Panc1 (cell line): ENCODE measurements around the gene NAA25. TPM values are rescaled to one million over a fixed set of nuclear protein-coding genes. Genes with fewer than 3 reads are reported as not detected.
A peak's percentile ranks its signal among the peaks of the same experiment; 100 is the strongest.
"Not testable (repeated sequence)": the region's sequence is repeated elsewhere in the genome, so short reads cannot be mapped to it uniquely, and the experiment has no call there.

Experiments
- ATAC-seq: fragments of 200-7000 bp; cut with Tn5 transposase; 2 replicates; pipeline ENCODE4 v1.9.1; 2020; ENCODE audit warnings: mild to moderate bottlenecking, moderate library complexity
- BruUV-seq: library from RNA; stranded (reverse); fragments of 400-500 nt; replicated peaks from 2 replicates; lab custom pipeline; 2021; lab: Mats Ljungman, UMichigan
- CTCF ChIA-PET: fragments of 300-600 bp; sonication (Branson Sonifier 250); formaldehyde crosslinking; loops from one replicate; lab custom pipeline; 2022; ENCODE audit warnings: antibody characterized with exemption; lab: Charles Lee
- POLR2A ChIA-PET: fragments of 300-600 bp; sonication (Branson Sonifier 250); formaldehyde crosslinking; loops from one replicate; lab custom pipeline; 2022; ENCODE audit warnings: antibody characterized with exemption; lab: Charles Lee
- DNase-seq: peaks from one replicate; pipeline ENCODE4 v3.0.0-alpha.2; 2010; ENCODE audit warnings: low read depth, low spot score
- H3K27ac ChIP-seq: 2 replicates; pipeline ENCODE4 v1.5.1; 2011; ENCODE audit warnings: mild to moderate bottlenecking, low read length, inconsistent platforms
- H3K27me3 ChIP-seq: fragments of 200-500 bp; sonication (Bioruptor generic); 2 replicates; pipeline ENCODE4 v1.6.0; 2014; ENCODE audit warnings: low read length, inconsistent platforms; ENCODE audit not compliant: control insufficient read depth, insufficient read depth
- H3K36me3 ChIP-seq: fragments of 200-500 bp; sonication (Bioruptor generic); 2 replicates; pipeline ENCODE4 v1.5.1; 2014; ENCODE audit warnings: inconsistent platforms, mild to moderate bottlenecking, low read length, moderate library complexity; ENCODE audit not compliant: control insufficient read depth, insufficient read depth
- H3K4me1 ChIP-seq: 2 replicates; pipeline ENCODE4 v1.5.1; 2011; ENCODE audit warnings: inconsistent platforms, mild to moderate bottlenecking, low read length, moderate library complexity; ENCODE audit not compliant: control insufficient read depth, insufficient read depth
- H3K4me3 ChIP-seq, 2 experiments: 2 replicates each; pipeline ENCODE4 v1.5.1; 2011 to 2012; ENCODE audit warnings: low read depth in 2 of 2, low read length in 2 of 2, mild to moderate bottlenecking in 2 of 2, inconsistent platforms in 1 of 2, moderate library complexity in 1 of 2
- H3K9me3 ChIP-seq: fragments of 200-500 bp; sonication (Bioruptor generic); 2 replicates; pipeline ENCODE4 v1.5.1; 2014; ENCODE audit warnings: low read depth, mild to moderate bottlenecking, inconsistent platforms, low read length, moderate library complexity; ENCODE audit not compliant: control insufficient read depth, insufficient read depth
- CTCF ChIP-seq: fragments of 450-650 bp; IDR thresholded peaks from 2 replicates; pipeline ENCODE4 v1.5.1; 2017; ENCODE audit warnings: mild to moderate bottlenecking
- POLR2AphosphoS5 ChIP-seq: IDR thresholded peaks from 2 replicates; pipeline ENCODE4 v1.6.1; 2012; ENCODE audit warnings: mild to moderate bottlenecking, low read depth, low read length, moderate library complexity
- REST ChIP-seq, 2 experiments: IDR thresholded peaks; 2 replicates each; pipeline ENCODE4 v1.6.1; 2011 to 2012; ENCODE audit warnings: low read depth in 2 of 2, control low read depth in 1 of 2, low read length in 1 of 2, mild to moderate bottlenecking in 1 of 2, moderate library complexity in 1 of 2; ENCODE audit not compliant: insufficient read depth in 1 of 2
- SIN3A ChIP-seq: IDR thresholded peaks from 2 replicates; pipeline ENCODE4 v1.6.1; 2012; ENCODE audit warnings: low read depth, mild to moderate bottlenecking, low read length, moderate library complexity, borderline replicate concordance; ENCODE audit not compliant: insufficient read depth
- TCF7L2 ChIP-seq: IDR thresholded peaks from 2 replicates; pipeline ENCODE4 v1.6.1; 2011; ENCODE audit warnings: mild to moderate bottlenecking, low read depth, low read length, inconsistent platforms
- in situ Hi-C: cut with HindIII; loops from 2 replicates; pipeline ENCODE4 v1.10.0; 2016; ENCODE audit warnings: low sequenced_read_pairs, low pct_unique_long_range_greater_than_20kb
- intact Hi-C: fragments of 100-400 bp; cut with micrococcal nuclease; formaldehyde crosslinking; loops from one replicate; pipeline ENCODE4 v1.10.0; 2022; ENCODE audit not compliant: unreplicated experiment
- total RNA-seq: library from RNA; stranded (reverse); gene quantifications from one replicate; pipeline ENCODE4 v1.2.1, GENCODE V29; 2021; ENCODE audit not compliant: unreplicated experiment

NAA25 gene
- total RNA-seq, 1 experiment from 2014 or later = 32.2 TPM

GRCh38 chr12:112112409-112113133 lies 4.0 kb upstream of the NAA25 start:
- in situ Hi-C loops = no loop called here
- TF ChIP-seq SIN3A = no peak
- no peak for TF ChIP-seq REST (IDR thresholded peaks at IDR 0.05; ENCODE audit: insufficient read depth in 1 of 2, low read depth in 2 of 2, low read length in 1 of 2)
- no peak for TF ChIP-seq POLR2AphosphoS5
- TF ChIP-seq TCF7L2 = no peak
- TF ChIP-seq CTCF = no peak
- no peak for DNase-seq
- no peaks in the 10 kb centered on the region for H3K27me3 ChIP-seq
- ChIA-PET POLR2A (interaction anchor here (1.2 kb wide), 1 partner anchor 11 kb away, joined by 4 read pairs; no protein-coding TSS in a partner anchor), CTCF (no interaction called here)
- no TSS peak for BruUV-seq
- ATAC-seq = peak; percentile 27
- H3K9me3 ChIP-seq = no peaks in the 10 kb centered on the region
- peaks cover 5% of the 10 kb centered on the region; the same call in 1 of the 2 replicates for H3K36me3 ChIP-seq
- H3K4me3 ChIP-seq = no peak overlapping the region
- peaks cover 26% of the 10 kb centered on the region for H3K4me1 ChIP-seq
- intact Hi-C loops = no loop called here
- H3K27ac ChIP-seq = peak overlapping the region; percentile 58

DNA sequence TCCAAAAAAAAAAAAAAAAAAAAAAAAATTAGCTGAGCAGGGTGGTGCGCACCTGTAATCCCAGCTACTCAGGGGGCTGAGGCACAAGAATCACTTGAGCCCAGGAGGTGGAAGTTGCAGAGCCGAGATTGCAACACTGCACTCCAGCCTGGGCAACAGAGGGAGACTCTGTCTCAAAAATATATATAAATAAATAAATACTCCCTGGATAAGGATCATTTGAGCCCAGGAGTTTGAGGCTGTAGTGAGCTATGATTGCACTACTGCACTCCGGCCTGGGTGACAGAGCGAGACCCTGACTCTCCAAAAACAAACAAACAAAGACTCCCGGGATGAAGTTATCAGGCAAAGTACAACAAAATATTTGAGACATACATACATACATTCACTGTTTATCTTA lies 3.3 kb upstream of the NAA25 start:
- TF ChIP-seq SIN3A (no peak), CTCF (no peak), POLR2AphosphoS5 (no peak), REST (IDR thresholded peaks at IDR 0.05; ENCODE audit: insufficient read depth in 1 of 2, low read depth in 2 of 2, low read length in 1 of 2) (no peak), TCF7L2 (no peak)
- intact Hi-C loops (no loop called here), in situ Hi-C loops (no loop called here)
- Histone ChIP-seq H3K36me3 (peaks cover 5% of the 10 kb centered on the region; the same call in 1 of the 2 replicates), H3K9me3 (no peaks in the 10 kb centered on the region), H3K4me1 (peaks cover 27% of the 10 kb centered on the region), H3K4me3 (no peak overlapping the region), H3K27ac (peak overlapping the region; percentile 58), H3K27me3 (no peaks in the 10 kb centered on the region)
- peak; percentile 23; the same call in 1 of the 2 replicates for ATAC-seq
- CTCF ChIA-PET = interaction anchor here (0.7 kb wide), 1 partner anchor 173 kb away, joined by 14 read pairs; no protein-coding TSS in a partner anchor
- BruUV-seq = no TSS peak
- DNase-seq = no peak
- POLR2A ChIA-PET = interaction anchor here (1.2 kb wide), 1 partner anchor 12 kb away, joined by 4 read pairs; no protein-coding TSS in a partner anchor

- intact Hi-C loops, in situ Hi-C loops, ATAC-seq, H3K9me3 ChIP-seq, DNase-seq, H3K27ac ChIP-seq, H3K4me3 ChIP-seq, POLR2A ChIA-PET, H3K36me3 ChIP-seq, H3K27me3 ChIP-seq, BruUV-seq: not testable (repeated sequence)
- CTCF ChIA-PET = interaction anchor here (0.6 to 0.7 kb wide), 3 partner anchors 17 to 172 kb away, joined by 3 to 14 read pairs (median 13); no protein-coding TSS in a partner anchor
- H3K4me1 ChIP-seq = peaks cover 29% of the 10 kb centered on the region
Measured at GRCh38 chr12:112110787-112111662, 2.4 kb upstream of the NAA25 start.
